NCI-H187 (cell line): ENCODE data around the gene SFXN5.
"Not testable (repeated sequence)": the region's sequence is repeated elsewhere in the genome, so short reads cannot be mapped to it uniquely, and the experiment has no call there.

ENCODE experiments used
- DNase-seq, 2 experiments: peaks; one replicate each; lab custom pipeline; 2025; lab: John Stamatoyannopoulos, UW

The SFXN5 gene

GRCh38 chr2:73071360-73072128 is at the start of gene SFXN5:
TSS of gene SFXN5 (minus strand) at chr2:73071712. CDS start at chr2:73071705, 7 bp downstream.
- peak; percentile 60 to 72 for DNase-seq

GRCh38 chr2:73119611-73120239 is 48.2 kb upstream of the SFXN5 start:
- not testable (repeated sequence) for DNase-seq

GRCh38 chr2:73117441-73117840 is 45.9 kb upstream of the SFXN5 start:
- DNase-seq, result no peak

- DNase-seq, result no peak
Measured at GRCh38 chr2:73116182-73116960, 44.9 kb upstream of the SFXN5 start.

GRCh38 chr2:73114273-73114867 is 42.9 kb upstream of the SFXN5 start:
- DNase-seq, result no peak

- no peak for DNase-seq
Measured at GRCh38 chr2:73112913-73113854, 41.7 kb upstream of the SFXN5 start, which contains the start of gene RAB11FIP5. TSS of gene RAB11FIP5 (minus strand) at chr2:73112948. CDS start at chr2:73112777, 171 bp downstream.

- no peak for DNase-seq
Measured at GRCh38 chr2:73112026-73112912, 40.8 kb upstream of the SFXN5 start.

- no peak for DNase-seq
Measured at GRCh38 chr2:73111073-73112025, 39.8 kb upstream of the SFXN5 start.

GRCh38 chr2:73110168-73111072 is 38.9 kb upstream of the SFXN5 start:
- DNase-seq, result no peak

GRCh38 chr2:73109431-73110167 is 38.1 kb upstream of the SFXN5 start:
- no peak for DNase-seq

GRCh38 chr2:73107211-73107926 is 35.9 kb upstream of the SFXN5 start:
- DNase-seq, result no peak

GRCh38 chr2:73106791-73107190 is 35.3 kb upstream of the SFXN5 start:
- no peak for DNase-seq

- DNase-seq, result no peak
Measured at GRCh38 chr2:73105511-73105971, 34.0 kb upstream of the SFXN5 start.

- DNase-seq, result no peak
Measured at GRCh38 chr2:73104933-73105332, 33.4 kb upstream of the SFXN5 start.

- DNase-seq, result no peak
Measured at GRCh38 chr2:73103018-73103542, 31.6 kb upstream of the SFXN5 start.

- DNase-seq, result no peak
Measured at GRCh38 chr2:73101626-73102256, 30.2 kb upstream of the SFXN5 start.
